GM21737 (cell line): ENCODE results near the gene SMARCA4.

Experiments used
- ATAC-seq: cut with Tn5 transposase; IDR thresholded peaks from one replicate; pipeline ENCODE4 v1.9.1; 2021; ENCODE audit warnings: mild to moderate bottlenecking, moderate library complexity; ENCODE audit not compliant: unreplicated experiment

SMARCA4 gene

DNA sequence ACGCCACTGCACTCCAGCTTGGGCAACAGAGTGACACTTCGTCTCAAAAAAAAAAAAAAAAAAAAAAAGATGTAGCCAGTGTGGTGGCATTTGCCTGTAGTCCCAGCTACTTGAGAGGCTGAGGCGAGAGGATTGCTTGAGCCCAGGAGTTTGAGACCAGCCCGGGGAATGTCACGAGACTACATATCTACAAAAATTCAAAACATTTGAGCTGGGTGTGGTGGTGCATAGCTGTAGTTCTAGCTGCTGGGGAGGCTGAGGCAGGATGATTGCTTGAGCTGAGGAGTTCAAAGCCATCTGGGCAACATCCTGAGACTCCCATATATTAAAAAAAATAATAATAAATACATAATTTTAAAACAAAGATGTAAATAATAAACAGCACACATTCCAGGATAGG lies 46.6 kb downstream of the SMARCA4 start:
- ATAC-seq, result no peak

DNA sequence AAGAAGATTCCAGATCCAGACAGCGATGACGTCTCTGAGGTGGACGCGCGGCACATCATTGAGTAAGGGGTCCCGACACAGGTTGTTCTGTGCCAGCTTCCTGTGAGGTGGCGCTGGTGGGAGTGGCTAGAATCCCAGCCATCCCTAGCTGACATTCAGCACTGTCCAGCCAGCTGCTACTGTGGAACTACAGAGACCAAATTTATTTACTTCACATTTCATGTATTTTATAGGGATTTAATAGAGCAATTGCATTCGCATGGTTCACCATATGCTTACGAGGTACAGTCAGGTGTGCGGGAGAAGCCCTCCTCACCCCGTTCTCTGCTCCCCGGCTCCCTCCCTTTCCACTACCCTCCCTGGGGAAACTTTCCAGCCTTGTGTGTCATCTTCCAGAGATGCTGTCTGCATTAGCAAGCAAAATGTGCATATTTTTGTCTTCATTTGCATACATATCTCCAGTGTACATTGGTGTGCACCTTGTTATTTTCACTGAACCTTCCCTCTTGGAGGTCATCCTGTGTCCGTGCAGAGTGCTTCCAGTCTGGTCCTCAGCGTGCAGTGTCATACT lies 47.2 kb downstream of the SMARCA4 start:
- ATAC-seq, result no peak

DNA sequence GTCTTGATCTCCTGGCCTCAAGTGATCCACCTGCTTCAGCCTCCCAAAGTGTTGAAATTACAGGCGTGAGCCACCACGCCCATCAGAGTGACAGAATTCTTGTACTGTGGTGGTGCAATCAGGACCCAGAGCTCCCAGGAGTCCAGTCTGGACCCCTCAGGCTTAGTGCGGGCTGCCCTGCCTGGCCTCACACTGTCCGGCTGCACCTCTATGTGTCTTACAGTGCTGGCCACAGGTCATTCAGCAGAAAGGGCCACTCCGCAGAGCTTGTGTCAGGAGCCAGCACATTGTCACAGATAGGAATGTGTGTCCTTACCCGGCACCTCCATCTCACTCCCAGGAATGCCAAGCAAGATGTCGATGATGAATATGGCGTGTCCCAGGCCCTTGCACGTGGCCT lies 49.2 kb downstream of the SMARCA4 start:
- ATAC-seq, result no peak

DNA sequence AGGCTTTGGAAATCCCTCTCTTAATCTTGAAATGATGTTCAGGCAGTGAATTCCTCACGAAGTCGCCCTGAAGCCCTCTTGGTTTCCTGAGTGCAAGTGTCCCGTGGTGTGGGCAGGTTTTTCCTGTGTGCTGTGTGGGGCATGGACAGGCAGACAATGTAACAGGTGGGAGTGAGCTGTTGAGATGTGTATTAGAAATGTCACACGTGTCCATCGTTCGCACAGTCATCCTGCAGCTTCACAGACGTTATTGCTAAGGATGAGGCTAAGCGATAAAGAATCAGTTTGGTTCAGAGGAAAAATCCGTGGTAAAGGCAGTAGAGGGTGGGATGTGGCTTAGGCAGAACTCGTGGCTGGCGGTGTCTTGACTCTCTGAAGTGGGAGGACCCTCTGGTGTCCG lies 51.7 kb downstream of the SMARCA4 start:
- no peak for ATAC-seq

DNA sequence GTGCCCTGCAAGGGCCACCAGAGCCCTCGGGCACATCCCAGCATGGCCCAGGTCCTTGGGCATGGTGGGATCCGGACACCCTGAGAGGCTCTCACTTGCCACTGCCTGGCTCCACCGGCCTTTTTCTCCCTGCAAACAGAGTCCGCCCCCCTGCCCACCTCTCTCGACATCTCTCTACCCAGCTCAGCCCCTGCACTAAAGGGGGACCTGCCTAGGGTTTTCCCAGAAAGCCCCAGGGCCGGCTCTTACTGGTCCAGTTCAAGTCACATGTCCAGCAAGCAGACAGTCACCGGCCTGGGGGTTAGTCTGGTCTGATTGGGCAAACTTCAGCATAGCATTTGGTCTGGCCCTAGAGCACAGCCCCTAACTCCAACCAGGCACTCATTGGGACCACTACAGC lies 52.9 kb downstream of the SMARCA4 start:
- ATAC-seq, result no peak

DNA sequence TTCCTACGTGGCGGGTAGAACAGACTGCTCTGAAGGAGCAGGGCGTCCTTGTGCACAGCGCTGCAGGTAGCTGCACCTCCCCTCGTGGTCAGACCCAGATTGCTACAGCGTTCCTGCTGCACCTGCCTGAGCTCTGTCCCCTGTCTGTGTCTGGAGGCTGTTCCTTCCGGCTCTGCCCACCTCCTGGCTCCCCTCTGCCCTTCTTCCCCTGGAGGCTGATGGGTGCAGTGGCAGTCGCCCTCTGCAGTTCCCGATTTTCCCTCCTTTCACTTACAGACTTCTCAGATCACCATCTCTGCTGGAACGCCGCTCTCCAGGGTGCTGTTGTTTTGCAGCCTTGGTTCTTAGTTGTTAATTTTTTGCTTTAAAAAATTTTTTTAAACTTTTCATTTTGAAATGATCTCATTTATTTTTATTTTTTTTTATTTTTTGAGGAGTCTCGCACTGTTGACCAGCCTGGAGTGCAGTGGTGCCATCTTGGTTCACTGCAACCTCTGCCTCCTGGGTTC lies 53.6 kb downstream of the SMARCA4 start:
- ATAC-seq, result no peak

DNA sequence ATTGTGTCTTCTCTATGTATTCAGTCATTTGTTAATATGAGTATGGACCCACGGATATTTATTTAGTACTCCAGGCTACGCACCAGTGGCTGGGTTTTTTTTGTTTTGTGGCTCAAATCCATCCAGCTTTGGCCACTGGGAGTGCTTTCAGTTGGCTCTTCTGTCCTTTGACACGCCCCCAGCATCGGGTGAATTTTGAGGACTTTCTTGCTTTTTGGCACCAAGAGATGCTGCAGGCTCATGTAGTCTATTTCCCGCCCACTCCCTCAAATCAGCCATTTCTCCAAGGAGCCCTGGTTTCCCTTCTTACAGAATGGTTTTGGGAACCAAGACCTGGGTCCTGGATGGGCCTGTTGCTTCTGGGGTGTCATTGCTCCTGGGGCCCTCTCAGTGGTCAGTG lies 55.8 kb downstream of the SMARCA4 start:
- ATAC-seq, result no peak

DNA sequence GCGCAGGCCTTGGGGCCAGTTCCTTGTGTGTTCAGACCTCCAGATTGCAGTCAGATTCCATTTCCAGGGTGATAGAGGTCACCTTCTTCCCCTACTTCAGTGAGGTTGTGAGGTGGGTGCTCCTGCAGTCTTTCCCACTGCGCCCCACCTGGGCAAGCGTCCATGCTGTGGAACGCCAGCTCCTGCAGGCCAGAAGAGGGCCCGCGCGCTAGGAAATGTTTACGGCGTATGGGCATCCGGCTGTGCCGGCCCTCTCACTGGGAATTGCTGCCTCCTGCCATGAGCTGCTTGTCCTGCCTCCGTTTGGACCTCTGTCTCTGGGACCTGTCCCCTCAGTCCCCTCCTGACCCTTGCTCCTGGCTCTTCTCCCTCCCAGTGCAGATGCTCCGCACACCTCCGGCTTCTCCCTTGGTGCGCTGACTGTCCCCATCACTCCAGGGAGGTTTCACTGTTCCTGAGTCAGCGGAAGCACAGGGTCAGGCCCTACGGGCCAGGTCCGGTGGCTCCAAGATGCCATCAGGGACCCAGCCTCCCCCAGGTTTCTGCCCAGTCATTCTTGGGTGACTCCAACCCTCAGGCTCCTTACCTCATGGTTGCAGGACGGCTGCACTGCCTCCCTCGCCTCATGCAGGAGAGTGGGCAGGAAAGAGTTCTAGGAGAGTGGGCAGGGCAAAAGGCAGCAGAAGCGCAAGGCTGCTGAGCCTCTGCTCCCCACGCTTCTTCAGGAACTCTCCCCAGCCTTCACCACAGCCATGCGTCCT lies 56.6 kb downstream of the SMARCA4 start:
- ATAC-seq, result no peak

DNA sequence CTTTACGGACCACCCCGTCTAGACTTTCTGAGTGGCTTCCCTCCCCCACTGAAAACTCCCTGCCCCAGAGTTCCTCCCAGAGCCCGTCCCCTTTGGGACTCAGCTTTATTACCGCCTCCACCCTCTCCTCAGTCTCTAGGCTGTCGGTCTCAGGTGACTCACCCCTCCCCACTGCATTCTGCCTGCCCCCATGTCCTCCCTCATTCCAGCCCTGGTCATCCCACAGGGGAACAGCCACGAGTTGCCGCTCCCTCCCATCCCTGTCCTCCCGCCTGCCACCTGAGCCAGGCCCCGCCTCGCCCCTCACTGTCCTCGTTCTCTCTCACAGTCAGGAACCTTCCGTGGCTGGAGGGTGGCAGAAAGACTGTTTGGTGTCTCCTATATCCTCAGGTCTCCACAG lies 57.3 kb downstream of the SMARCA4 start:
- no peak for ATAC-seq

DNA sequence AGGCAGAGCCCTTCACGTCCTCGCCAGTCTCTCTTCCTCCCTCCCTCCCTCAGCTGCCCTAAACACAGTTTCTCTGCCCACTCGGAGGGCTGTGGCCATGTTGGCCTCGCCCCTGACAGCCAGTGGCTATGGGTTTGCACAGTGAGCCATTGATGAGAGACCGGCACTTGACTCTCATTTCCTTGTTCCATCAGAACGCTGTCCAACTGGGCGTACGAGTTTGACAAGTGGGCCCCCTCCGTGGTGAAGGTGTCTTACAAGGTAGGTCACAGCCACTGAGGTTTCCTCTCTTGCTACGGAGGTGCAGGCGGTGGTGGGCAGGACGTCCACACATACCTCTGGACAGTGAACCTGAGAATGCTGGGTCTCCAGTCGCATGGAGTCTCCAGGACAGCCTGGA lies 57.9 kb downstream of the SMARCA4 start:
- ATAC-seq, result no peak

DNA sequence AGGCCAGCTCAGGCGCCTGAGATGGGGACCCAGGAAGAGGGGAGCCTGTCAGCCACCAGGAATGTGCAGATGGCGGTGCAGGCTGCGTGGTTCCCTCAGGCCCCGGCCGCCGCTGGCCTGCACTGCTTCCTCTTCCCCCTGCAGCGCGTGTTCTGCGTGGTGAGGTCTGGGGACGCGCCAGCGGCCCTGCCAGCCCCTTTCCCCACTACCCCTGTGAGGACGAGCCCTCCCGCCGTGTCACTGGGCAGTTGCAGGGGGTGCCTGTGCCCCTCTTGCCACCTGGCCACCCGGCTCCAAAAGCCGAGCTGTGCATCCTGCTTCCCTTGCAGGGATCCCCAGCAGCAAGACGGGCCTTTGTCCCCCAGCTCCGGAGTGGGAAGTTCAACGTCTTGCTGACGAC lies 58.4 kb downstream of the SMARCA4 start:
- ATAC-seq, result no peak

DNA sequence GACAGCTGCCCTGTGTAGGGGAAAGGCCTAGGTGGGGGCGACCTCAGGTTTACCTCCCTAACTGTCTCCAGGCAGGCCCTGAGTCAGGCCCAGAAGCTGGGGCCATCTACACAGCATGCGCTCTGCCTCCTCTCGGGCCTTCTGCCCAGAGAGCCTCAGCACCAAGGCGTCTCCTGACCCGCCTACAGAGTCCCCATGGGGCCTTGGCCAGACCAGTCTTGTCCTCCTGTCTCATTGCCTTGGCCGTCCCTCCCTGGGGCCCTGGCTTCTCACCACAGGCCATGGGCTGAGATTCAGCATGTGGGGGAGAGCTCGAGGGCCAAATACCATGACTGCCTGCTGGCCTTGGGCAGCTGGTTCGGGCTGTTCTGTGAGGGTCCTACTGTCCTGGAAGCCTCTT lies 59.0 kb downstream of the SMARCA4 start:
- no peak for ATAC-seq

DNA sequence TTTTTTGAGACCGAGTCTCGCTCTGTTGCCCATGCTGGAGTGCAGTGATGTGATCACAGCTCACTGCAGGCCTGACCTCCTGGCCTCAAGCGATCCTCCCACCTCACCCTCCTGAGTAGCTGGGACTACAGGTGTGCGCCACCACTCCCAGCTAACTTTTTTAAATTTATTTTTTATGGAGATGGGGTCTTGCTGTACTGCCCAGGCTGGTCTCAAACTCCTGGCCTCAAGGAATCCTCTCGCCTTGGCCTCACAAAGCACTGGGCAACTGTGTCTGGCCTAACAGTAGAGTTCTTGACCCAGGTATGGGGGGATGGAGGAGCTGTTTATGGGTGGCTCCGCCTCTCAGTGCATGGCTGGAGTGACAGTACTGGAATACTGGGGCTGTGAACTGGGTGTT lies 59.6 kb downstream of the SMARCA4 start:
- ATAC-seq, result no peak

DNA sequence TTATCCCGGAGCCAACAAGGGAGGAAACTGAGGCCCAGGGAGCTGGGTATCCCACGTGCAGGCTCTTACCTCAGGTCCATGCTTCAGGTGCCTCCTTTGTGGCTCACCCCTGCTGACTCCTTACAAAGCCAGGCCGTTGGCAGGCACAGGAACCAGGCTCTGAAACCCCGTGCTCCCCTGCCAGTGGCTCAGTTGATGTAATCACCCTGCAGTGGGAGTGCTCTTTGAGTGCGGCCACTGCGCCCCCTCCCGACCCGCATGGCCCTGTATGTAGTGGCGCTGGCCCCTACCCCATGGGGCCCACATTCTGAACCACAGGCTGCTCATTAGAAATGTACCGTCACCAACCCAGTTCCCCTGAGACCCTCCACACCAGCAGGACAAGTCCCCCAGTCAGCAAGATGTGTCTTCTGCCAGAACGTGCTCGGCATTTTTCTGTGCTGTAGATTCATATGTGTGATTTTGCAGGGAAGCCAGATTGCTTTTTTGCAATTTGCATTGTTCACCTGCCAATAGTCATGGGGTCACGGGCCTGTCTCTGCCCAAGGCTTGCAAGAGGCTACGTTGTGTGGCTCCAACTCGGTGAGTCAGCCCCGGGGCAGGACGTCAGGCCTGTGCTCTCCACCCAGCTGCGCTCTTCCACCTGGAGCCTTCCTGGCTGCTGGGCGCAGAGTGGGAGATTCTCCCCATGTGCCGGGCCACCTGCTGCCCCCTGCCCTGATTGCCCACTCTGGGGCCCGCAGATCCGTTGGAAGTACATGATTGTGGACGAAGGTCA lies 60.3 kb downstream of the SMARCA4 start:
- no peak for ATAC-seq

DNA sequence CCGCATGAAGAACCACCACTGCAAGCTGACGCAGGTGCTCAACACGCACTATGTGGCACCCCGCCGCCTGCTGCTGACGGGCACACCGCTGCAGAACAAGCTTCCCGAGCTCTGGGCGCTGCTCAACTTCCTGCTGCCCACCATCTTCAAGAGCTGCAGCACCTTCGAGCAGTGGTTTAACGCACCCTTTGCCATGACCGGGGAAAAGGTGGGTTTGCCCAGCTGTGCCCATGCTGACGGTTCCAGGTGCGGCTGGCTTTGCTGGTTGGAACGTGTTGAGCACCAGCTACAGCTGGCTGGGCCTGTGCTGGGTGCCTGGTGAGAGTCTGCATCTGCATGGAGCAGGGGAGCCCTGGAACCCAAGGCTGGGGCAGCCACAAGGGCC lies 60.9 kb downstream of the SMARCA4 start:
- ATAC-seq, result no peak

DNA sequence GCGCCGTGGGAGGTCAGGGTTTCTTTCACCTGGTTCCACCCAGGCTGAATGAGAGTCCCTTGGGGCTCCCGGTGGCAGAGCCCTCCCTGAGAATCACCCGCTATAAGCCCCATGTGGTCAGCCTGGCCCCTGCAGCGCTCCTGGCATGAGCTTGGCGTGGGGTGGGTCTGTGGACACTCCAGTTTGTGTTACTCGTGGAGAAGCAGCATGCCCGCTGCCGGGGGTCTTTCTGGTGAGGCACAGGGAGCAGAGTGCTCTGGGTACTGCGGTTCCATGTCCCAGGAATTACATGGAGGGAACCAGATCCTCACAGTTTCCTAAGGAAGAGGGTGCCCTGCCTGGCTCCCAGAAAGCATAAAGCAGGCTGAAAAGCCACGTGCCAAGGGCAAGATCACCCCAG lies 62.2 kb downstream of the SMARCA4 start:
- ATAC-seq, result no peak

DNA sequence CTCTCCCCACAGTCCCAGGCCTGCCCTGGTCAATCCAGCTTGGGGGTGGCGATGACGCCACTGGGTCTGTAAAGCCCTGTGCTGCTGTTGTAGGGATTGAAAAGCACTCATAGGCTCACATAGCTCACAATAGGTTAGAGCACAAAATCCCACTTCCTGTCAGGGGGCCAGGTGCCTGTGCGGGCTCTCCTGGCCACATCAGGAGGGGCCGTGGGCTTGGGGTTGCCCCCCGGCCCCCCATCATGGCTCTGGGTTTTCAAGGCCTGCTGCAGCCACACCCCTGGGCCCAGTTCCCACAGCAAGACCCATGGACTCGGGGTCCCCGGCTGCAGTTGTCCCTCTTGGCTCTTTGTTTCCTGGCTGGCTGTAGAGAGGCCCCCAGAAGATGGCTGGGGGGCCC lies 62.9 kb downstream of the SMARCA4 start:
- ATAC-seq, result no peak

DNA sequence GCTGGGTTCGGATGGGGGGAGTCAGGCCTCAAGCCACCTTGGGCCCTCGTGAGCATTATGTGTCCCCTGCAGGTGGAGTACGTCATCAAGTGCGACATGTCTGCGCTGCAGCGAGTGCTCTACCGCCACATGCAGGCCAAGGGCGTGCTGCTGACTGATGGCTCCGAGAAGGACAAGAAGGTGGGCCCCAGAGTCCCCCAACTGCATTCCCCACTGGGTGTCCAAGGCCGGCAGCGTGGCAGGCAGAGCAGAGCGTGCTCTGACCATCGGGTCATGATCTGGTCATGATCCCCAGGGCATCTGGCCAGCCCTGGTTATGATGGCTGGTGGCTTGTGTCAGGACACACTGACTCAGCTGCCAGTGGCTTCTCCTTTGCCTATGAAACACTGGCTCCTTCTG lies 63.4 kb downstream of the SMARCA4 start:
- no peak for ATAC-seq

DNA sequence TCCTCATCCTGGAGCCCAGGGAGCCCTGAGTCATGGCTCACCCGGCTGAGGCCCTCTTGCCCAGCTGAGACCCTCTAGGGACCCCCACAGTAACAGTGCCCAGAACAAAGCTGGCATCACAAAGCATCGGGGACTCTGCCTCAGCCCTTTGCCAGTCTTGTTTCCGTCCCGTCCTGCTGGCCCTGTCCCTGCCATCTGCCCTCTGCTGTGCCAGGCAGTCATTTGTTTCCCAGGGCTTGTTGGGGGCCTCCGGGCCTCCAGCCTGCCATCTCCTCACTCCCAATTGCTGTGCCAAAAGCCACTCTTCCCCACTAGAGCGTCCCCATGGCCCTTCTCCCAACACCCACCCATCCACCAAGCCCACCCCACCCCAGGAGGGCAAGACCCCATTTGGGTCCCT lies 64.2 kb downstream of the SMARCA4 start:
- no peak for ATAC-seq

DNA sequence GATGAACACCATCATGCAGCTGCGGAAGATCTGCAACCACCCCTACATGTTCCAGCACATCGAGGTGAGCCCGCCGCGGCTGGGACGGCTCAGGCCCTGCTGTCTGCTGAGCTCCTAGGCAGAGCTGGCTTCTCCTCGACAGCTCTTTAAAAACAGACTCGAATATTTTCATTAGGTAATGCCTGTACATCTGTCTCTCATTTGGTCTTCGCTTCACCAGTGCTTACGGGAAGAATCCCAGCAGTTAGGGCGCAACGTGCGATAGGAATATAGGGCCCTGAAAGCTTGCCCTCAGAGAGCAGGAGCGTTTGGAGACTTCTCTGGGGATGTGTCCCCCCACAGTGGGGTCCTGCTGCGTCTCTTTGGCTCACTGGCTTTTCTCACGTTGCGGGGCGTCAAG lies 64.6 kb downstream of the SMARCA4 start:
- ATAC-seq, result no peak

DNA sequence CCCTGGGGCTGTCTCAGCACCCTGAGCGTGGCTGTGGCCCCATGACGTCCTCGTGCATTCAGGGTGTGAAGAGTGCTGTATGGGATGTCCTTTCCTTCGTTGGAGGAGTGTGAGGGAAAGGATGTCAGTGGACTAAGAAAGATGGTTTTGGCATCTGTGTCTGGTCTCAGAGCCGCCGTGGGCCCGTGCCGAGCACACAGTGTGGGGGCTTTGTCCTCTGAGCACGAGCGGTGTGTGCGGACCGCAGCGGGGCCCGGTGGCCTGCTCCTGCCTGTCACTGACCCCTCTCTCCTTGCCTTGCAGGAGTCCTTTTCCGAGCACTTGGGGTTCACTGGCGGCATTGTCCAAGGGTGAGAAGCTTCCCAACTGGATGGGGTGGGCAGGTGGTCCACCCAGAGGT lies 65.2 kb downstream of the SMARCA4 start:
- ATAC-seq, result no peak

DNA sequence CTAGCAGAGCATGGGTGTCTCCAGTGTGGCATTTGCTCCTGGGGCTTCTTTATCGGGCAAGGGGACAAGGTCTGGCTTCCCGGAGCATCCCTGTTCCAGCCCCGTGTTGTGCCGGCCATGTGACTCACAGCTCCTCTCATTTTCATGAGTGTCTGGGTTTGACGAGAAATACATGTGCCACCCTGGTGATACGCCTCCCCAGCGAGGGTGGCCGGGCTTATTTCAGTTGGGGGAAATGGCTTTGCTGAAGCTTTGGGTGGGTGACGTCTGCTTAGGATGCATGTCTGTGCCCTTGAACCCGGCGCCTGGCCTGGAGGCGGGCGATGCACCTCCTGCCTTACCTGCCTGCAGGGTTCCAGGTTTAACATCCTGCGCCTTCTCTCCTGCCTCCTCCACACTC lies 66.6 kb downstream of the SMARCA4 start:
- no peak for ATAC-seq
